NCI-H446 (cell line): ENCODE measurements around the gene MPHOSPH8.
"Not testable (repeated sequence)": the region's sequence is repeated elsewhere in the genome, so short reads cannot be mapped to it uniquely, and the experiment has no call there.

Experiments used
- DNase-seq, 2 experiments: peaks; one replicate each; lab custom pipeline; 2025; lab: John Stamatoyannopoulos, UW

Gene MPHOSPH8

DNA sequence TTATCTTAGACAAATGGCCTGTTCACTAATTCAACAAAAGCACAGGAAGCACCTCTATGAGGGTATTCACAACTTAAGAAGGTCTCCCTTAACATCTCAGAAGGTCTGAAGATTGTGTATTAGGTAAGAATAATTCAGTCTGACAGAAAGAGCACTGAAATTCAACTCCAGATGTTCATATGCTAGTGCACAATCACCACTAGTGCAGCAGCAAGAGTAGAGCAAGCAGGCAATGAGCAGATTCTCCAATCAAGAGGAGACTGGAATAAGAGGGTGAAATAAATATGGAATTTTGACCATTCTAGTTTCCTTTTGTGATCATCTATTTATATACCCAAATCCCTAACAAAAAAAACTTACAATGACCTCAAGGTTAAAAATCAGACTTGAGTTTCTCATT, 52.0 kb downstream of the MPHOSPH8 start:
- DNase-seq: no peak

DNA sequence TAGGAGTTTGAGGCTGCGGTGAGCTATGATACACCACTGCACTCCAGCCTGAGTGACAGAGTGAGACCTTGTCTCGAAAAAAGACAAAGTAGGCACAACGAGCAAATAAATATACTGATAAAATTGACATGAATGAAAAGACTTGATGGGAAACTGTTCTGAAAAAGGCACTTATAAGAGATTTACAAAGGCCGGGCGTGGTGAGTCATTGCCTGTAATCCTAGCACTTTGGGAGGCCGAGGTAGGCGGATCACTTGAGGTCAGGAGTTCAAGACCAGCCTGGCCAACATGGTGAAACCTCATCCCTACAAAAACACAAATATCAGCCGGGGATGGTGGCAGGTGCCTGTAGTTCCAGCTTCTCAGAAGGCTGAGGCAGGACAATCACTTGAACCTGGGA, 58.0 kb downstream of the MPHOSPH8 start:
- DNase-seq: not testable (repeated sequence)

DNA sequence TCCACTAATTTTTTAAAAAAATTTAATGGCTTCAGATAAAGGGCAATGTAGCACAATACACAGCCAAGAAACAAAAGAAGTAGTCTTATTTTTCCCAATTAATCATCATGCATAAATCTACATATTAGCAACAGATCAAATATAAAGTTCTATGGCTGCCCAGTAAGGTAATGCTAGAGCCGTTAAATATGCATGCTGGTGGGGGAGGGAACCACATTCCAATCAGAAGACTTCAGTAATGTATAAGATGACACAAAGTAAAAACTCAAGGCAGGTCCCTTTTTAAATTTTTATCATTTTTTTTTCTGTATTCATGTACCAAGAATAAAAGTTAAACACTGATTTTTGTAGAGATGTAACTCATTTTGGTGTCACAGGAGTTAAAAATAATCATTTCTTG, 62.0 kb downstream of the MPHOSPH8 start:
- no peak for DNase-seq

DNA sequence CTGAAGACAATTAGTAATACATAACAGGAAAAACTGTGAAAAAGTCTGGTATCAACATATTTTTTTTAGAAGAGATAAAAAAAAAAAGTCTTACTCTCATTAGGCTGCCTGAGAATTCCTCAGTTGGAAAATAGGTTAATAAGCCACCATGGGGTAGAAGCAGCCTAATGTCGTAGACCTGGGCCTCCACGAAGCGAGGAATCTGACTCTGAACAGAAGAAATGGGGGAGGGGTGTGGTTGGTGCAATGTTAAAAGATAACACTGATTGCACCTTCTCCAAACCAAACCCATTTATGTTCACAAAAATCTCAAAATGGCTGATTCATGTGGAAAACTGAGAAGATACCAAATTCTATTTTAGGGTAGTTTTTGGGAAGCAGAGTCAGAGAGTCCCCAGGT, 62.4 kb downstream of the MPHOSPH8 start:
- DNase-seq: no peak

DNA sequence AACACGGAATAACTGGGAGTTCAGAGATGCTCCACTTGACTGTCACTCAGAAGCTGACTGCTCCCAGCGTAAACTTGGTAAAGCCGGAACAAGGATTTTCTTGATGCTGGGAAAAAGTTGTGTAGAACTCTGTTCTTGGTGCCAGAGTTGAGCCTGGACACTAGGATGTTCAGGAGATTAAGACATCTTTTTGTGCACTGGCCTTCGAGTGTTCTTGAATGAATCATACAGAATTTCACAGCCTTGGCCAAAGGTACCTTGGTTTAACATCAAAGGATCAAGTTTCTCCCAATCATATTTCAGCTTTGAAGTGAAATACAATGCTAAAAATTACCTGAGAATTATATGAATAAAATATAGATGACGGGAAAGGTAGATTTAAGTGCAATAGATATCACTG, 67.5 kb downstream of the MPHOSPH8 start:
- DNase-seq: not testable (repeated sequence)

DNA sequence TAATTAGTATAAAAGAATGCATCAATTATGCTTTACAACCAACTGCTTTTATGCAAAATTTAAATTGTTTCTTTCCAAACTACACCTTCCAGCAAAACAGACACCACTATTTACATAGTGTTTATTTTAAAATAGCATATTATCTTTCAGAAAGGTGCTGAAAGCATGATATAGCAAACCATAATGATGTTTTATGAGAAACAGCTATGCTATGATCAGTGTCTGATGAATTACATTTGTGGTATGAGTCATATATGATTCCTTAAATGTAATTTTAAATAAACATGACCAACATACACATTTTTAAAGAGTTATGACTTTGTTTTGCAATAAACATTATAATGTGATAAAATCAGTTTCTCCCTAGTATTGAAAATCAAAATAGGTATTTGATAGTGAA, 68.2 kb downstream of the MPHOSPH8 start:
- DNase-seq: not testable (repeated sequence)

DNA sequence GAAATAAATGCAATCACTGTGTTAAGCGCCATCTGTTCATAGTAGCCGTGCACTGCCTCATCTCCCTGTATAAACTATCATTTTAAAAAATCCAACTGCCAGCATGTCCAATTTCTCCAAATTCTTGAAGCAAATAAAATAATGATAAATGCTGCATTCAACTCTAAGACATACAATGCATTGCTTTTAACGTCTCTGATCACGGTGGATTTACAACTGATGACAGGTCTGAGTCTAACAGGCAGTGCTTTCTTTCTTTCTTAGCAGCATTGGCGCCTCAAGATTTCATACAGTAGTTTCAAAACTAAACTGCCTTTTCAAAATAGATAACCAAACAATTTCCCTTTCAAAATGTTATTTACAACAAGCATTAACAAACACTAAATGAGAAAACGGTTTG, 70.8 kb downstream of the MPHOSPH8 start:
- not testable (repeated sequence) for DNase-seq

DNA sequence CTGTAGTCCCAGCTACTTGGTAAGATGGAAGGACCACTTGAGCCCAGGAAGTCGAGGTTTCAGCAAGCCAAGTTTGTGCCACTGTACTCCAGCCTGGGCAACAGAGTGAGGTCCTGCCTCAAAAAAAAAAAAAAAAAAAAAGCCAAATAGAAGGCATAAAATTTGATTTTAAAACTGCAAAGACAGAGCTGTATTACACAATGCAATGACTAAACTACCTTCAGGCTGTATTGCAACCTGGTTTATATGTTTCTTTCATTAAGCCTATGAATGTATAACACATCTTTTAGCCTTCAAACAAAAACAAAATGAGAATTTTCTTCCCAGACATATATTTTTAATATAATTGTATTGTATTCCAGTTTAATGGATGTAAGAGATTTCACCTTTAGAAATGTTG, 75.6 kb downstream of the MPHOSPH8 start:
- not testable (repeated sequence) for DNase-seq

DNA sequence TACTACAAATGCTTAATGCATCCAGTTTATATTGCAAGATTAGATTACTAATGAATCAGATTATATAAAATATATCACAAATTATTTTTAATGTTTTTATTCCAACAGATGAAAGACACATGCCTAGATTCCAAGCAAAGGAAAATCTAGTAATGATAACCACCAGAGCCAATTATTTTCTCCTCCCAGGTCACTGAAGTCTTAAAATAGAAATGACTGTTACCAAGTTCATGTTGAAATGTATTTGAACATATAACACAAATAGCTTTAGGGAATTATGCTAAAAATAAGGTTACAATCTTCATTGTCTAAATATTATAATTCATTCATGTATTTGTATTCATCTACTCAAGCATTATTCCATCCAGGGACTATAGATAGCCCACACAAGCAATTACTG, 76.3 kb downstream of the MPHOSPH8 start:
- DNase-seq: not testable (repeated sequence)

DNA sequence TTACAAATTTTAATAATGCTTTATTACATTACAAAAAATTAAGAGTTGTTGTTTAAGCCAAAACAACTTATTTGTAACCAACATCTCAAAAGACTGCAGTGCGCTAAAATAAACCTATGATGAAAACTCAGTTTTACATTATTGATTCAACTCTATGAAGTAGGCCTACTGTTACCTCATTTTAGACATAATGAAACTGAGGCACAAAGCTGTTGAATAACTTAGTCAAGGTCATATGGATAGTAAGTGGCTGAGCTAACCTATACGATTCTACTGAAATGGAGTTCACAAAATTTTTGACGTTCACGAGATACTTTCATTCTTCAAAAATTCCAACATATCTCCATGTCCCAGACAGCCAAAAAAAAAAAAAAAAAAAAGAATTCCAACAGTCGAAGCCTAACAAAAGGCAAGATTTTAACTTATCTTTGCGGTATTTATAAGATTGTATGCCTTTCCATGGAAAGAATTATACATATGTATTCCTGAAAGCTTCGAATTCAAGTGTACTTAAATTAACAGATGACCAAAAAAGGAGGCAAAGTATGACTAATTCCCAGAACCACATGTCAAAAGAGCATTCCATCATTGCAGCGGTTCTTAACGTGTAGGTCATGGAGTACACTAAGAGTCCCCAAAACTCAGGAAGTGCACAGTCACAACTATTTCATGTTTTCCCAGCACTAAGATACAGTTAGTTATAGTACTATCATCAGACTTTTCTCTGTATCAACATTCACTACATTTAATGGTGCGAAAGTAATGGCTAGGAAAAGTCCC, 79.9 kb downstream of the MPHOSPH8 start:
- no peak for DNase-seq

DNA sequence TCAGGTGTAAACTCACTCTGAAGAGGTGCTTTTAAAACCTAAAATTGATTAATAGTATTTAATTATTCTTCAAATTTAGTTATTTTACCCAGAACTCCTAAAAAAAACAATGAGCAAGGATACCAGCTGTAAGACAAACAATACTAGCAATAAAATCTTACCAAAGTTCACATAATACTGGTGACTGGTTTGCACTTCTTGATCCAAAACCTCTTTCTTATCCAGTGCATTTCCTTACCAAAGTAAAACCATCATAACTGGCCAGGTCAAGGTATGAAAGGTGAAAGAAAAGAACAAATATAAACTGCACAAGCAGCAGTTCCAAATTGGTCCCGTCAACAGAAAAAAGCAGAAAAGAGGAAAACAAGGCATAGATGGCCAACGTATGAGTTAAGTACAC, 86.6 kb downstream of the MPHOSPH8 start:
- DNase-seq: no peak
